GM21723 (cell line): ENCODE data around the gene MMRN2.

ENCODE experiments used
- ATAC-seq: cut with Tn5 transposase; IDR thresholded peaks from one replicate; pipeline ENCODE4 v1.9.1; 2021; ENCODE audit warnings: mild to moderate bottlenecking, moderate library complexity; ENCODE audit not compliant: unreplicated experiment

Gene MMRN2

DNA sequence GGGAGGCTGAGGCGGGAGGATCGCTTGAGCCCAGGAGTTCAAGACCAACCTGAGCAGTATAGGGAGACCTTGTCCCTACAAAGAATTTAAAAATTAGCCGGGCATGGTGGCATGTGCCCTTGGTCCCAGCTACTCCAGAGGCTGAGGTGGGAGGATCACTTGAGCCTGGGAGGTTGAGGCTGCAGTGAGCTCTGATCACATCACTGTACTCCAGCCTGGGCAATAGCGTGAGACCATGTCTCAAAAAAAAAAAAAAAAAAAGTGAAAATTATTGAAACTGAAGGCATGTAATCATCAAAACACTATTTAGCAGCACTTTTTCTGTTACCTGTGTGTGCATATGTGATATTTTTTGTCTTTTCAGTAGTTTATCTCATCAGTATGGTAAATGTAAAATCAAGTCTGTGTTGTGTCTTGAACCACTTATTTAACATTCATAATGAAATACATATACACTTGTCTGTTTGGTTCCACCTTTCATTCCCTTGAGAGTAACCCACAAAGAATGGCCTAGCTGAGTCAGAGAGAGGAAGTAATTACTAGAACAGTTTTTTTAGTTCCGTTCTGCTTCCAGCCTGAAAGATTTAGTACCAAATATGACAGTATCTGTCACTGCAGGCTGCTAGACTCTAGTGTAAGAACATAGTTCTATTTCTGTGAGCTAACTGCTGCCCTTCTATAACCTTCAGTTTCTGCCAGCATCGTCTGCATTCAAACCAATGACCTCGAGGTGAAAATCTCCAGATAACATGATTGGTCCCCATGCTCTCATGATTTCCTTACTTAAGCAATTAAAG is 68.6 kb downstream of the MMRN2 start:
- peak; percentile 99 for ATAC-seq
